ENCODE results near the gene SLC2A1.

SLC2A1 gene

DNA sequence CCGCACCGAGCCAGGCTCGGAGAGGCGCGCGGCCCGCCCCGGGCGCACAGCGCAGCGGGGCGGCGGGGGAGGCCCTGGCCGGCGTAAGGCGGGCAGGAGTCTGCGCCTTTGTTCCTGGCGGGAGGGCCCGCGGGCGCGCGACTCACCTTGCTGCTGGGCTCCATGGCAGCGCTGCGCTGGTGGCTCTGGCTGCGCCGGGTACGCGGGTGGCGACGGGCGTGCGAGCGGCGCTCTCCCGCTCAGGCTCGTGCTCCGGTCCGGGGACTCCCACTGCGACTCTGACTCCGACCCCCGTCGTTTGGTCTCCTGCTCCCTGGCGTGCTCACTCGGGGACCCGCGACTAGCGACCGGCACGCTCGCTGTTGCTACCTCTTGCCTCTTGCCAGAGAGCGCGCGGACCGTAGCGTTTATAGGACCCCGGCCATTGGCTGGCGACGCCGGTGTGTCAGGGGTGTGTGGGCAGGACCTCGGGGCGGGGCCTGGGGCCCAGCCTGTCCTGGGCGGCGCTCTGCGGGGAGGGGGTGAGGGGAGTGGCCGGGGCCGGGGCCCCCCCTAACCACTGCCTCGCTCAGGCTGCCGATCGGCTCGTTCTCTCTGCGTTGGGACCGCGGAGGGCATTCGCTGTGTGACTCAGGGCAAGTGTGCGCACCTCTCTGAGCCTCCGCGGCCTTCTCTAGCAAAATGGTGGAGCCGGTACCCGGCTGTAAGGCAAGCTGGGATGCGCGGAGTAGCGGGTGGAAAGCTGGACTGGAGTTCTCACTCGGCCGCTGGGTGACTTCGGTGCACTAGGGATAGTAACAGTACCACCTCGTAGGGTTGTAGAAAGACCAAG is at the start of gene SLC2A1:
Gene SLC2A1, minus strand, starts transcription at position 381 of the 832 bp plus-strand sequence. Its CDS starts 217 bp downstream, at position 164.
- DNase-seq (ENCODE audit: low read depth): peak; percentile 96

GRCh38 chr1:43007377-43008114 is 48.9 kb upstream of the SLC2A1 start:
- no peak for DNase-seq (ENCODE audit: low read depth)

DNA sequence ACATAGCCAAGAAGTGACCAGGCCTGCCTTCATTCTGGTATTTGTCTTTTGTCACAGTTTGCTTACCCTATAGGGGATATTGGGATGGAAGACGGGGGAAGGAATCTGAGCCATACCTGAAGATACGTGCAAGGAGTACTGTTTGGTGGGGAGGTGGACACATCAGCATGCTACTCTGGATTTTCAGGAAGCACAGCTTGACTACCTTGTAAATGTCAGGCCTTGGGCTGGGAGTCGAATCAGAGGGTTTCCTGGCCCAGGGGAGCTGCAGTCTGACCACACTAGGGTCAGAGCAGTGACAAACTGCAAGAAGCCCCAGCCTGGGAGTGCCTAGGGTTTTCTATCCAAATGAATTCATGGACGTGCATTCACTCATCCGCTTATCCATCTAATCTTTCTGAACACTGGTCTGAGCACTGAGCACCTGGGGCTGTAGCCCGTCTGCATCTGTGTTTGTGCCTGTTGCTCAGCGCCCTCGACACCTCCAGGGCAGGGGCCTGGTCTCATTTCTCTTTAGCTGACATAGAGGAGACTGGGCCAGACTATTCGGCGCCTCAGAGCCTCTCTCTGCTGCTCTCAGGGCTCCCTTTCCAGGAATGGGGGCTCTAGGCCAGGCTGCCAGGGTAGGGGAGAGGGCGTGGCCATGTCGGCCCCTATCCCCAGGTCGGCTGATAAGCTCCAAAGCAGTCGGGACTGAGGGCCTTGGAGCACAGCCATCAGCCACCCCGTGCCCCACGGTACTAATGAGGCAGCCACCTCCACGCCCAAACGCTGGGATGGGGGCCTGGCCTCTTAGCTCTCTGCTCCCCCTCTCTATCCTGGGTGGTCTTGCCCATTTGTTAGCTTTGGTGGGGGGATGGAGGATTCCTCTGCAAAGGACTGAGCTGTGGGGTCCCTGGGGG is 47.0 kb upstream of the SLC2A1 start:
- DNase-seq (ENCODE audit: low read depth): no peak

DNA sequence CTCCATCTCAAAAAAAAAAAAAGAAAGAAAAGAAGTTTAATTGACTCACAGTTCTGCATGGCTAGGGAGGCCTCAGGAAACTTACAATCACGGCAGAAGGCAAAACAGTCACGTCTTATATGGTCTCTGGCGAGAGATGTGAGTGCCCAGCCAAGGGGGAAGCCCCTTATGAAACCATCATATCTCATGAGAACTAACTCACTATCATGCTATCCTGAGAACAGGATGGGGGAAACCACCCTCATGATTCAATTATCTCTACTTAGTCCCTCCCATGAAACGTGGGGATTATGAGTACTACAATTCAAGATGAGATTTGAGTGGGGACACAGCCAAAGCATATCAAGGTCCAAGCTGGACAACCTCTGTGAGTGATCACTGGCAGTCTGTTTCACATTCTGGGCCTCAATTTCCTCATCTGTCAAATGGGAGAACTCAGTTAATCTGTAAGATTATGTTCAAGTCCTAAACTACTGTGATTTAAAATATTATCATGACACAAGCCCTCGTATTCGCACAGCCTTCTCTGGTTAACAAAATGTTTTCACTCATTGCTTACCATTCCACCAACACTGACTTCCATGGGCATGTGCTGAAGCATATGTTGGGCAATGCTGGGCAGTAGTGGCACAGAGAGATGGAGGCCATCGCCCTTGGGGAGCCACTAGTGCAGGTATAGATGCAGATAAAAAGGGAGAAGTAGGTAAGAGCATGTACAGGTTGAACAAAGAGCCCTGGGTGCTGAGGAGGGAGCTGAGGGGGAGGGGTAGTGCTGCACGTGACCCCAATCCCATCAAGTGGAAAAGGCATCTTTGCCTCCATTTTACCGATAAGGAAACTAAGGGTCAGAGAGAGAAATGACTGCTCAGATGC is 46.2 kb upstream of the SLC2A1 start:
- DNase-seq (ENCODE audit: low read depth): no peak

GRCh38 chr1:43002766-43003165 is 44.1 kb upstream of the SLC2A1 start:
- no peak for DNase-seq (ENCODE audit: low read depth)

DNA sequence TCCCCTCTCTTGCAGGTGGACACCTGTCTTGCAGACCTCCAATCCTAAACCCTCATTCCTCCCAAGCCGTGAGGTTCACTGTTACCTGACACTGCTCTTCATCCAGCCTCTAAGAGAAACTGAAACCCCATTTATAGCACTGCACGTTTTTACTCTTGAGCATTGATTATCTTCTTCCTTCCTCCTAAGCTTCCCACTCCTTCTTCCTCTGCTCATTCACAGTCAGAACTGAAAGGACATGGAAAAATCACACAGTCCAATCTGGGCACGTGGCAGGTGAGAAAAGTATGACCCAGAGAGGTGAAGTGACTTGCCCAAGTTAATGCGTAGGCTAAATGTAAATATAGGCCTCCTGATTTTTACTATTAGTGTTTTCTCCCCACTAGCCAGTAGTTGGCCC is 43.4 kb upstream of the SLC2A1 start:
- DNase-seq (ENCODE audit: low read depth): no peak

GRCh38 chr1:43001434-43001833 is 42.8 kb upstream of the SLC2A1 start:
- no peak for DNase-seq (ENCODE audit: low read depth)

DNA sequence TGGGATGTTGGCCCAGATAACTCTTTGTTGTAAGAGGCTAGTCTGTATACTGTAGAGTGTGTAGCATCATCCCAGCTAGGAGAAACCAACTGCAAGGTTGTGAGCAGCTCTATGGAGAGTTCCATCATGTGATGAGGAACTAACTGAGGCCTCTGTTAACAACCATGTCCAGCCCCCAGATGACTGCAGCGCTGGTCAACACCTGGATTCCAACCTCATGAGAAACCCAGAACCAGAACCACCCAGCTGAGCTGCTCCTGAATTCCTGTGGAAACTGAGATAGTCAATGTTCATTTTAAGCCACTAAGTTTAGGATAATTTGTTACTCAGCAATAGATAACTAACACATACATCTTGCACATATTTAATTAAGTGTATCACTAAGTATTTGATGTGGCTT is 41.6 kb upstream of the SLC2A1 start:
- DNase-seq (ENCODE audit: low read depth): no peak

DNA sequence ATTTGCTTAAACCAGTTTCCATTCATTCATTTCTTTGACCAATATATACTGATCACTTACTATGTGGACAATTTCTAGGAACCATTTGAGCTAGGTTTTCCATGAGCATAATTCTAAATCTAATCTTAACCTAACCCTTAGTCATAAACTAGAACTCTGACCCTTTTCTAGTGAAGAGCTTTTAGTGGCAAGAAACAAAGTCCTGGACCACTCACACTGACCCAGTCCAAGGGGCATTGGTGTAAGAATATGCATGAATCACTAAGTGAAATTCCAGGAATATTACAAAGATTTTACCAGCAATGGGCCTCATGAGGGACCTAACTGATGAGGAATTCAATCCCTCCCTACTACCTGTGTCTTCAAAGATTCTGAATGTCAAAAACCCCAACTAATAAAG is 40.6 kb upstream of the SLC2A1 start:
- peak; percentile 64 for DNase-seq (ENCODE audit: low read depth)

GRCh38 chr1:42998386-42998785 is 39.7 kb upstream of the SLC2A1 start:
- DNase-seq (ENCODE audit: low read depth): peak; percentile 87

DNA sequence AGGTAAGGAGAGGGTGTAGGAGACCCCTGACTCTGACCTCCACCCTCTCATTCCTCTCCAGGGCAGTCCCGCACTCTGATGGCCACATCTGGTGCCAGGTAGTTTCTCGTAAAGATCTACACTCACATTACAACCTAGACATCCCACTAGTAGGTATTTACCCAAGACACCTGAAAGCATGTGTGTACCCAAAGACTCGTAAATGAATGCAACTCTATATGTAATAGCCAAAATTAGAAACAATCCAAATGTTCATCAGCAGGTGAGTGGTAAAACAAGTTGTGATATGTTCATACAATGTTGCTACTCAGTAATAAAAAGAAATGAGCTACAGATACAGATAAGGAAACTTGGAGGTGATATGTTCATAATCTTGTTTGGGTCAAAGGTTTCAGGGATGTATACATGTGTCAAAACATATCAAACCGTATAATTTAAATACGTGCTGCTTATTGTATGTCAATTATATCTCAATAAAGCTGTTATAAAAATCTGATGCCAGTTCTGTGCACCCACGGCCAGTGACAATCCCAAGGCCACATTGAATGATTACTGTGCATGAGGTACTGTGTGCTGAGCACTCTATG is 37.8 kb upstream of the SLC2A1 start:
- no peak for DNase-seq (ENCODE audit: low read depth)

DNA sequence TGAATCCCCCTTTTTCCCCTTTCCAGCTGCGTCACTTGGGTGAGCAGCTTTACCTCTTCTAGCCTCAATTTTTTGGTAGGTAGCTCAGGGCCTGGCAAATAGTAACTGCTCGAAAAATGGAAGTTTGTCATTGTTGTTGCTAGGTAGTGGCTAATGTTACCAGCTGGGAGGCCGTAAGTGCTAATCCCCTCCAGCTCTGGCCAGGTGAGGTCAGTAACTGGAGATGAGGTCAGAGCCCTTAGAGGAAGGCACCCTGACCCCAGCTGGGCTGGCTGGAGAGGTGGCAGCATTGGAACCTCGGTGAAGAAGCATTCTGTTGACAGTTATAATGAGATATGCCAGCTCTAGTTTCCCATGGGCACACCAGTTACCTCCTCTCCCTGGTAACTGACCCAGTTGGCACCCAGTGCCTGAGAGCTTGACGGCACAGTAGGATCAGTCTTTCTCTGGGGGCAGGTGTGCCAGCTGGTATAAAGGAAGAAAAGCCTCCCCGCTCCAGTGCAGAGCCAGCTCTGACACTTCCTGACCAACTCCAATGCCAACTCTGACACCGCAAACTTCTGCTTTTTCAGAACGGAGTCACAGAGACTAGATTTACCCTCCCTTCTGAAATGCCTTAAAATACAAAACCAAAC is 35.0 kb upstream of the SLC2A1 start:
- DNase-seq (ENCODE audit: low read depth): no peak

DNA sequence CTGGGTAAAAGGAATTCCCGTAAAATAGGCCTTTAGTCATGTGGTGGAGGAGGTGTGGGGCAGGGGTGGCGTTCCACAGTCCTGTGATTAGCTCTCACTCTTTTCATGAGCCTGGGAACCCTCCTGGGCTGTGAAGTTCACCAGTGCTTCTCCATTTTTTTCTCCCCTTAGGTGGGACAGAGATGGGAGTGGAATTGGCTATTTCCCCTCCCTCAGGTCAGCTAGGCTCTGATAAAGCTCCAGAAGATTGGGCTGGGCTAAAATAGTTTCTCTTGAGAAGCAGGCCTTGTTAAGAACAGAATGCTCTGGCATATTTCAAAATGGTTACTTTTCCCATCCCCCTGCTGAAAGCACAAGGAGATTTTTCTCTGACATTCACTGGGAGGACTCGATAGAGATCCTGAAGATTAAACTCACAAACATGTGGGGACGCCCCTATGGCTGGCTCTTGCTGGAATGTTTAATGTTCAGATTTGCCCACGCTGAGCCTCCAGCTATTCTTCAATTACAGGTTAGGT is 33.4 kb upstream of the SLC2A1 start:
- DNase-seq (ENCODE audit: low read depth): peak; percentile 55

GRCh38 chr1:42990757-42991346 is 32.2 kb upstream of the SLC2A1 start:
- no peak for DNase-seq (ENCODE audit: low read depth)

DNA sequence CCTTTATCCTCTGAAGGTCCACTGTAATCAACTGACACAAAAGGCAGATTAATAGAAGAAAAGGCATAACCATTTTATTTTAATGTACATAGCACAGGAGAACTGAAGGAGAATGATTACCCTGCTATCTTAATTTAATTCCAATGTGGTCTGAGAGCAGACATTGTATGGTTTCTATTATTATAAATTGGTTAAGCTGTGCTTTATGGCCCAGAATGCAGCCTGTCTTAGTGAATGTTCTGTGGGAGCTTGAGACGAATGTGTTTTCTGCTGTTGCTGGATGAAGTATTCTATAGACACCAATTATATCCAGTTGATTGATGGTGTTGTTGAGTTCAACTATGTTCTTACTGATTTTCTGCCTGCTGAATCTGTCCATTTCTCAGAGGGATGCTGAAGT is 25.0 kb upstream of the SLC2A1 start:
- DNase-seq (ENCODE audit: low read depth): no peak

DNA sequence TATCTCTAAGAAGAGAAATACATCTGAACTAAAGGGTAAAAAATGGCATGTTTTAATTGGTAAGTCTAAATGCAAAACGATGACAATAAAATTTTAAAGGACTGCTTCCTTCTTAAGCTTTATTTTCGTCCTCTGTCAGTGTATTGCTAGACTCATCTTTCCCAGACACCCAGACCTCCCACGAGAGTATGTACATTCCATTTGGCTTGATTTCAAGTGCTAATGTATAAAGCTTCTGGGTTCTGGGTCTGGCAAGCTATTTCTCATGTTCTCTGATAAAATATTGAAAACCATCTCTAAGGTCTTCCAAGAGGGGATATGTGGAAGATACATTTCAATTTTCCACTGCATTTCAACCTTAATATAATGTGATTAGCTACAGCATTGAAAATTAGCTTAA is 24.6 kb upstream of the SLC2A1 start:
- DNase-seq (ENCODE audit: low read depth): no peak

DNA sequence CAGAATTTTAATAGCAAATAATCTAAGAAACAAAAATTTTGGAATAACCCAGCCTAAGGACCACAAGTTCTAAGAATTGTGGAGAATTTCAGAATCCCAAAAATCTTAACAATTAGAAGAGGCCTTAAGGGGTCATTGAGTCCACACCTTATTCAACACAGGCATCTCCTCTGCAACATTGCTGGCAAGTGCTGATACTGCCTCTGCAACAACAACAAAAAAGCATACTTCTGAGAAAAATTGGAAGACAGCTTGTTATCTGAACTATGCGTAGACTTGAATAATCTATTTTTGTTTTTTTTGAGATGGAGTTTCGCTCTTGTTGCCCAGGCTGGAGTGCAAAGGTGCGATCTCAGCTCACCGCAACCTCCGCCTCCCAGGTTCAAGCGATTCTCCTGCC is 24.0 kb upstream of the SLC2A1 start:
- no peak for DNase-seq (ENCODE audit: low read depth)

DNA sequence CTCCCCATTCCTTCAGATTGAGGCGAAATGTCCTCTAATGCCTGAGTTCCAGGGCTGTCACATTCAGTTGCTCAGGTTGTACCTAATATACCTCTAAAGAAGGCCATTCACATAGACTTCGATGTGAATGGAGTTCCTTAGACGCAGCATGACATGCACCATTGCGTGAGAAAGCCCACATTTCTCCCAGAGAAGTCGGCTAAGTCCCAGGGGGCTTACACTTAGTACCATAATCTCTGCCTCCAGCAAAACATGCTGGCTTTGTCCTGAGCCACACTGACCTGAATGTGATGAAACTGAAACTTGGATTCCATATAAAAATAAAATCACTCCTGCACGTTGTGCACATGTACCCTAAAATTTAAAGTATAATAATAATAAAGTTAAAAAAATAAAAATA is 23.2 kb upstream of the SLC2A1 start:
- DNase-seq (ENCODE audit: low read depth): no peak

GRCh38 chr1:42981255-42981805 is 22.7 kb upstream of the SLC2A1 start:
- DNase-seq (ENCODE audit: low read depth): no peak

Measured in EH (cell line).